Embryonic facial prominence (tissue), 1 donor: Measurements from ENCODE around the gene MDP1.
A peak's percentile ranks its signal among the peaks of the same experiment; 100 is the strongest.
"Not testable (repeated sequence)": the region's sequence is repeated elsewhere in the genome, so short reads cannot be mapped to it uniquely, and the experiment has no call there.

ENCODE experiments used
- DNase-seq: peaks from one replicate; pipeline ENCODE4 v3.0.0-alpha.2; 2016; ENCODE audit errors: extremely low spot score

The MDP1 gene

DNA sequence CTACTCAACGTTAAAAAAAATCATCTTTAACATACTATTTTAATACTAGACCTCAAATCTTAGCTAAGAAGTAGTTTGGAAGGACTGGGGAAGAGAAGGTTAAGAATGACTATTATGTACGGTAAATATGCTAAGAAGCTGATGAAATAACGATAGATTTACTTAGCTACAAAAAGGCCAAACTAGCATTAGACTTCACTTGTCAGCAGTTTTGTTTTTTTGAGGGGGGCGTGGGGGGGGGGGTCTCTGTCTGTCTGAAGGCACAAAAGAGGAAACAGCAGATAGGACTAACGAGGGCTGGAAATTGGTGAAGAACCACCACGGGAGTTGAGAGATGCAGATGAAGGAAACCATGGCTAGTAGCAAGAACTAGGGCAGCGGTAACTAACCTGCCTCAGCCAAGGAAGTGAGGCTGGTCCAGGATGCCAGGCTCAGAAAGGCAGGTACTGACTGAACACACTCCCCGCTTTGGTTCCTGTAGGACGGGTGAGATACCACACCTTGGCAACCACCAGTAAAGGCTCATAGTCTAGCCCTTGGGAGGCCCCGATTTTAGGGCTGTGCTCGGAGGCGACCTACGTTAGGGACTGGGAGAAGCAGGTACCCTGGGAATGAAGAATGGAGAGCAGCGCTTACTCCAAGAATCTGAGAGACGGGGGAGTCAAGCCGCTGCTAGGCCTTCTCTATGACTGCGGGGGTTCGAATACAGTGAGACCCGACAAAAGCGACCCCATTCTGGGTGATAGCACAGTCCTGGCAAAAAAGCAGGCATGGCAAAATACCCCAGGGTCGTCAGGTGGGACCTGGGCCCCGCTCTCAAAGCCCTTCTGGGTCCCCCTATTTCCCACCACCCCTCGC is 15.6 kb upstream of the MDP1 start:
- no peak for DNase-seq

DNA sequence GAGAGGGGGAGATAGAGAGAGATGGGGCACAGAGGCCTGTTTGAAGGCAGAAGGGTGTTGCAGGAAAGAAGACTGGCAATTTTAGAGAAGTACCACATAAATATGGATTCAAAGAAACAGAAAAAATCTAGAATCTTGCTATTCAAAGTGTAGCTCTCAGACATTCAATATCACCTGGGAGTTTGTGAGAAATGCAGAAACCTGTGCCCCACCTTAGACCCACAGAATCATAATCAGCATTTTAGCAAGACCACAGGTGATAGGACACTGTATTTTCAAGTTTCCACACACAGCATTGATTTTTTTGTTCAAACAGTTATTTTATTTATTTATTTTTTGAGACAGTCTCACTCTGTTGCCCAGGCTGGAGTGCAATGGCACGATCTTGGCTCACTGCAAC is 13.0 kb upstream of the MDP1 start:
- no peak for DNase-seq

DNA sequence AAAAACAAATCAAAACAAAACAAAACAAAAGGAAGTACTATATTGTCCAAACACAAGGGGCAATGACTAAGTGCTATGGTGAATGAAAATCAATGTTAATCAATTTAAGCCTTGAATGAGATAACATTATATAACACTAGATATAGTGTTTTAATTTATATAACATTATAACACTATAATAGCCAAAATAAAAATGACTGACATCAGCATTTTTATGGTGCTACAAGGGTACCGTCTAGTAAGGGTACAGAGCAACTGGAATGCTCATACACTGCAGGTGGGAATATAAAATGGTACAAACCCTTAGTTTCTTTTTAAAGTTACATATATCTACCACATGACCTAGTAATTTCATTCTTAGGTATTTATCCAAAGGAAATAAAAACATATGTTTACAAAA is 10.6 kb upstream of the MDP1 start:
- DNase-seq: no peak

DNA sequence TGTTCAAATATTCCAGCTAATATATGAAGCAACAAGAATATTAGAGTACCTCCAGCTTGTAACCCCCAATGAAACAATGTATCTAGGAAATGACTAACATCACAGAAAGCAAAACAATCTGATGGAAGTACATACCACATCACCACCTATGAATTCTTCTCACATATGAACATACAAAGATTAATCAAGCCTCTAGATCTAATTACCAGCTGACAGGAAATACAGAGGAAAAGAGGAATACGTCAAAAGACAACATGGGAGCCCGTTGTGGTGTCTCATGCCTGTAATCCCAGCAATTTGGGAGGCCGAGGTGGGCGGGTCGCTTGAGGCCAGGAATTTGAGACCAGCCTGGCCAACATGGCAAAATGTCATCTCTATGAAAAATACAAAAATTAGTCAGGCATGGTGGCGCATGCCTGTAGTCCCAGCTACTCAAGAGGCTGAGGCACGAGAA is 8.8 kb upstream of the MDP1 start:
- no peak for DNase-seq

DNA sequence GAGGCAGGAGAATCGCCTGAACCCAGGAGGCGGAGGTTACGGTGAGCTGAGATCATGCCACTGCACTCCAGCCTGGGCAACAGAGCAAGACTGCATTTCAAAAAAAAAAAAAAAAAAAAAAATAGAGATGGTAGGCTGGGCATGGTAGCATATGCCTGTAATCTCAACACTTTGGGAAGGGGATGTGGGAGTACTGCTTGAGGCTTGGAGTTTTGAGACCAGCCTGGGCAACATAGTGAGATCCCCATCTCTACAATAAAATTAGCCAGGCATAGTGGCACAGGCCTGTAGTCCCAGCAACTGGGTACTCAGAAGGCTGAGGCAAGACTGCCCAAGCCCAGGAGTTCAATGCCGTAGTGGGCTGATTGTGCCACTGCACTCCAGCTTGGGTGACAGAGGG is 7.1 kb upstream of the MDP1 start:
- DNase-seq: not testable (repeated sequence)

DNA sequence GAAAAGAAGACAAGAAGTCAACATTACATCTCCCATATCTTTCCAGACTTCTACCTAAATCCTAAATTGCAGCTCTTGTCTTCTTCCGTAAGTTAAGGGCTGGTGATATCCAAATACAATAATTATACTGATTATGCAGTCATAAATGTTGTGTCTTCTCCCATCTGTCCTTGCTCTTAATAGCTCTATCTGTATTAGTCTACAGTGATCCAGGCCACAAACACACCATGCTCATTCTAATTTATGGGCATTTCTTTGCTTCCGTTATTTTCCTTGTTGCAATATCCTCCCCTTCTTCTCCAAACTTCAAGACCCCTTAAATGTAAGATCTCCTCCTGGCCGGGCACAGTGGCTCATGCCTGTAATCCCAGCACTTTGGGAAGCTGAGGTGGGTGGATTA is 3.7 kb upstream of the MDP1 start:
- no peak for DNase-seq

GRCh38 chr14:24219080-24219479 is 3.2 kb upstream of the MDP1 start:
- DNase-seq: no peak

DNA sequence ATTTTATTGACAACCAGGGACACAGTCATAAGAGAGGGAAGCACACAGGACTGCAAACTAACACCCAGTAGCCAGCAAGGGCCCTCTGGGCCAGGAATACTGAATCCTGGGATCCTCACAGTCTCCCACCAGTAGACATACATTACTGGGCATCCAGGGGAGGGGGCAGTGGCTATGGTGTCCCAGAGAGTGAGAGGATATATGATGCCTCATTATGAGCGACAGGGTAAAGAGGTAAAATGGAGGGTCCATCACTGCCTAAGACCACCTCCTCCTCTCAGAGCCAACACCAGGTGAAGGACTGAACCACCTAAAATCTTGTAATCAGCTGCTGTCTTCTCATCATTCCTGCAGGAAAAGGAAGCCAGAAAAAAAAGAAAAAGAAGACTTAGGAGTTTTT is 1.0 kb upstream of the MDP1 start:
- DNase-seq: not testable (repeated sequence)

DNA sequence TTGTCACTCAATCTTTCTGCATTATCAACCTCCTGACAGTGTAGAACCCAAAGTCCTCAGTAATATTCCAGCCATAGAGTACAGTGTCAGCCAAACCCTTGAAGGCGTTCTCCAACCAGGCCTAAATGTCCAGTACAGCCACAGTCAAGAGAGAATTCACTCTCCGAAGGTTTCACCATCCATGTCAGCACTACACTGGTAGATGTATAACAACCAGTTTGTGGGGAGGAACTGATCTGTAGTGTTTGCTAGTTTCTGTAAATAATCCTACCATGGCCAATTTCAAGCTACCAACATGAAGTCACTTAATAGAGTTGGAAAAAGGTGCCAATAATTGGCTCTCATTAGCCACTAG is 456 bp upstream of the MDP1 start:
- no peak for DNase-seq

DNA sequence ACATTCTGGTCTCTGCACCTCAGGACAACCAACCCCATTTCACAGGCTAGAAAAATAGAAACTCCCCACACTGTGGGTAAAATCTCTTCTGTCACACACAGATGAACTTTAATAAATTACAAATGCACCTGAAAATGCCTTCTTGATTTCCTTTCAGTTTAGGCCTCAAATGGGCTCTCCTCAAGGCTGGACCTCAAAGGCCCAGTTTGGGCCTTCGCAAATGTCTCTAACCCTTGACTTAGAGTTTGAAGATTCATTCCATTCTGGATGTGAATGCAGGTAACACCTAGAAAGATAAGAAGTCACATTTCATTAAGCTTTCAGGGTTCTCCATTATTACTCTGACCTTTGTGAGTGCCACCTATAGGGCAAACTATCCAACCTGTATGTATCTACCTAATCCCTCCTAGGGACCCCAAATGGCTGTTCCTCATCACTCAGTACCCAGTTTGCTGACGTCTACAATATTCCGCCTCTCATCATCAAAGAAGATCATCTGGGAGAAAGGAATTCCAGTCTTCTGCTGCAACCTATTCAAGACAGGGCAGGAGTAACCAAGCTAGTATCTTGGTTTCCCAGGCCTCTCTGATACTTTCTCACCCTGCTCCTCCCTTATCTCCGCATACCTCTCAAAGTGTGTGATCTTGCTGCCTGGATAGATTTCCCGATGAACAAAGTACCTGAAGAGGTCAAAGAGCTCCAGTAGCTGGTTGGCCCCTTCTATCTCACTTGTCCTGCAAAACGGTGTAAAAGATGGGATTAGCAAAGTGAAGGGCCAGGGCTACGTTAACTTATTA is 1.8 kb downstream of the MDP1 start:
- DNase-seq: no peak

DNA sequence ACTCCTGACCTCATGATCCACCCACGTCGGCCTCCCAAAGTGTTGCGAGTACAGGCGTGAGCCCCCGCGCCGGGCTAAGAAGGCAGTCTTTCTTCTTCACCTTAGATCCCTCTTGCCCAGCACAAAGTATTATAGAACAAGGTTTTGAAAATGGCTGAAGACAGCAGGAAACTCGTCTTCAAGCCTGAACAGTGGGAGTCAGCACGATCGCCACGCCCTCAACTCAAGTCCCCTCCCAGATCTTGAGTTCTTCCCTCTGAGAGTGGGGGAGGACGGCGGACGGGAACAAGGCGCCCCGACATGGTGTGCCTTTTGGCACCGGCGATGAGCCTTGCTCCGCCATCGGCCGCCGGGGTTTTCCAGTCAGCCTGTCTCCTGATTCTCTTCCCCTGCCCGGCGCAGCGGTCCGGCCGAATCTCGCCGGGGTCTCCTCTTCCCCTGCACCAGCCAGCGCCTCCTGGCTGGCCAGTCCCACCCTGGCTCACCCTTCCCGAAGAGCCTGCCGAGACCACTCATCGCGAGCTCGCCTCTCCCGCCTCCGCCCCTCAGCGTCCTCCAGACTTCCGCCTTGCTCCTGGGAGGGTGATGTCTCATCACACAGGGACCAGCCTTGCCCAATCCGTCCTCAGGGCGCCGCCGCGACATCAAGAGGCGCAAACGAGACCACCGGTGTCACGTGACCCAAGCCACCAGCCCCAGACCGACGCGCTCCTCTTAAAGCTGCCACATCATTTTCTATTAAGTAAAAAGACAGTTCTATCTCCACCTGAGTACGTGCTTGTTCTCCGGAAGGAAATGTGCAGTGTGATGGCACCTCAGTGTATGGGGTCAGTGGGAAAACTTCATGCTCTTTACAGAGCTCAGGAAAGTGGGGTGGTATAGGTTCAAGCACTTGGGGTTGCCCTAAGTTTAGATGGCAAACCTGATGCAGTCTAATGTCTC is 2.7 kb downstream of the MDP1 start, which contains the start of gene CHMP4A:
TSS of gene CHMP4A (minus strand) at position 565 of the 942 bp plus-strand sequence. CDS start at position 516, 49 bp downstream.
- DNase-seq: peak; percentile 94

- DNase-seq: no peak
Measured at GRCh38 chr14:24211311-24211710, 4.6 kb downstream of the MDP1 start.

- DNase-seq: no peak
Measured at GRCh38 chr14:24207625-24208024, 8.2 kb downstream of the MDP1 start.

DNA sequence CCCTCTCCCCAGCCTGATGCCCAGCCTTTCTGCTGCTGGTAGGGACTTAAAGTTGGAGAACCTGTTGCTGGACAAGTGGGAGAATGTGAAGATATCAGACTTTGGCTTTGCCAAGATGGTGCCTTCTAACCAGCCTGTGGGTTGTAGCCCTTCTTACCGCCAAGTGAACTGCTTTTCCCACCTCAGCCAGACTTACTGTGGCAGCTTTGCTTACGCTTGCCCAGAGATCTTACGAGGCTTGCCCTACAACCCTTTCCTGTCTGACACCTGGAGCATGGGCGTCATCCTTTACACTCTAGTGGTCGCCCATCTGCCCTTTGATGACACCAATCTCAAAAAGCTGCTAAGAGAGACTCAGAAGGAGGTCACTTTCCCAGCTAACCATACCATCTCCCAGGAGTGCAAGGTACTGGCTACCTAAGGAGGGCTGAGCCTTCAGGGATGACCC is 8.7 kb downstream of the MDP1 start:
- DNase-seq: no peak

GRCh38 chr14:24206260-24207103 is 9.4 kb downstream of the MDP1 start:
- no peak for DNase-seq

DNA sequence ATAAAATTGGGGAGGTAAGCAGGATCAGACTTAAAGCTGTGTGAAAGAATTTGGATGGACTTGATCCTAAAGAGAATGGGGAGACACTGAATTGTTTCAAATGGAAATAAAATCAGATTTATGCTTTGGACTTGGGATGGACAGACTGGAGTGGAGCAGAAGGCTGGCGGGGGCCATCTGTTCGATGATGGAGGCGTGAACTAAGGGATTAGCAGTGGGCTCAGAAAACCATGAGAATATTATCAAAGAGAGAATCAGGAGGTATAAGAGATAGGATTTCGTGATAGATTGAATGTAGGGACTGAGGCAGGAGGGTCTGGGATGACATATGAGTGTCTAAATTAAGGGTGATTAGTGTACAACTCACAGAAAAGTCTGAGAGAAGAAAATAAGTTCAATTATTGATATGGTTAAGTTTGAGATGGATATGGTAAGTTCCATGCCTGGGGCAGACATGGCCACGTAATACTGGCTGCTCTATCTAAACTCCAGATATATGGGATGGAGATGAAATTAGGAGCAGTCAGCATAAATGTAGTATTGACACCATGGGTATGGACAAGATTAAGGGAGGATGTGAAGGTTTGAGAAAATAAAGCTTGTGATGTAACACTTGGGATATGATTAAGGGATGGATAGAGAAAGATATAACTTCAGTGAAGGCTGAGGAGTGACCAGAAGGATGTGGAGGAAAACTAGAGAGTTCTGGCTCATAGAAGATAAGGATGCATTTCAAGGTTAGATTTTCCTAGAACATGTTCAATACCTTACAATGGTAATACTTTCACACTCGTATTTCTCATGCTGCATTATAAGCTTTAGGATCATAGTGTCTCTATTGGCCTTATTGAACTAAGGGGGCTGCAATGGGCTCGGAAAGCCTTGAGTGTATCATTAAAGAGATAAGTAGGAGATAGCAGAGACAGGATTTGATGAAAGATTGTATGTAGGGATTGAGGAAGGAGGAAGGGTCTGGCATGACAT is 11.4 kb downstream of the MDP1 start:
- DNase-seq: no peak

DNA sequence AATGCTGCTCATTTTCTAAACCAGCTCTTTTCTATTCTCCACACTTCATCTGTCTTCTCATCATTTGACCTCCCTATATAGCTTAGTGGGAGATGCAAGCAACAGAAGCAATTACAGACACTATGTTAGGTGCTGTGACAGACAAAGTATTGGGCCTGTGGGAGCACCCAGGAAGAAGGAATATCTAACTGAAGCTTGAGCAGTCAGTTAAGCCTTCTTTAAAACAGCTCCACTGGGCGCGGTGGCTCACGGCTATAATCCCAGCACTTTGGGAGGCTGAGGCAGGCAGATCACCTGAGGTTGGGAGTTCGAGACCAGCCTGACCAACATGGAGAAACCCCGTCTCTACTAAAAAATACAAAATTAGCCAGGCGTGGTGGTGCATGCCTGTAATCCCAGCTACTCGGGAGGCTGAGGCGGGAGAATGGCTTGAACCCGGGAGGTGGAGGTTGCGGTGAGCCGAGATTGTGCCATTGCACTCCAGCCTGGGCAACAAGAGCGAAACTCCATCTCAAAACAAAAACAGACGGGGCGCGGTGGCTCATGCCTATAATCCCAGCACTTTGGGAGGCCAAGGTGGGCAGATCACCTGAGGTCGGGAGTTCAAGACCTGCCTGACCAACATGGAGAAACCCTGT is 12.5 kb downstream of the MDP1 start:
- DNase-seq: not testable (repeated sequence)

DNA sequence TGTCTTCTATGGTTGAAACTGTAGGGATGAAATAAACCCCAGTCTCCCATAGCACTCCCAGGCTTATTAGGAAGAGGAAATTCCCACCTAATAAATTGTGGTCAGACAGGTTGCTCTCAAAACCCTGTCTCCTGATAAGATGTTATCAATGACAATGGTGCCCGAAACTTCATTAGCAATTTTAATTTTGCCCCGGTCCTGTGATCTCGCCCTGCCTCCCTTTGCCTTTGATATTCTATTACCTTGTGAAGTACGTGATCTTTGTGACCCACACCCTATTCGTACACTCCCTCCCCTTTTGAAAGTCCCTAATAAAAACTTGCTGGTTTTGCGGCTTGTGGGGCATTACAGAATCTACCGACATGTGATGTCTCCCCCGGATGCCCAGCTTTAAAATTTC is 13.3 kb downstream of the MDP1 start:
- not testable (repeated sequence) for DNase-seq
